ENCODE data around the gene NAALADL2.

The NAALADL2 gene

GRCh38 chr3:175679568-175679967, 820.4 kb downstream of the NAALADL2 start:
- TF ChIP-seq TCF12 (IDR thresholded peaks at IDR 0.05; ENCODE audit: low read depth) (no peak), TAF1 (IDR thresholded peaks at IDR 0.05; ENCODE audit: low read depth) (no peak), ZBTB7A (IDR thresholded peaks at IDR 0.05; ENCODE audit: low read depth) (no peak), CREB1 (IDR thresholded peaks at IDR 0.05; ENCODE audit: low read depth) (no peak), RAD21 (IDR thresholded peaks at IDR 0.05; ENCODE audit: low read depth) (no peak), TEAD4 (IDR thresholded peaks at IDR 0.05) (no peak), CEBPB (IDR thresholded peaks at IDR 0.05) (no peak), MAX (IDR thresholded peaks at IDR 0.05) (no peak), USF1 (IDR thresholded peaks at IDR 0.05) (no peak), FOXM1 (IDR thresholded peaks at IDR 0.05; ENCODE audit: borderline replicate concordance, low read depth) (no peak), NFIC (IDR thresholded peaks at IDR 0.05) (no peak), EGR1 (IDR thresholded peaks at IDR 0.05) (no peak), REST (IDR thresholded peaks at IDR 0.05; ENCODE audit: low read depth) (no peak)

- TF ChIP-seq NFIC (IDR thresholded peaks at IDR 0.05) (no peak), CREB1 (IDR thresholded peaks at IDR 0.05; ENCODE audit: low read depth) (no peak), TAF1 (IDR thresholded peaks at IDR 0.05; ENCODE audit: low read depth) (no peak), RAD21 (IDR thresholded peaks at IDR 0.05; ENCODE audit: low read depth) (no peak), USF1 (IDR thresholded peaks at IDR 0.05) (no peak), TEAD4 (IDR thresholded peaks at IDR 0.05) (no peak), YY1 (IDR thresholded peaks at IDR 0.05; ENCODE audit: low read depth) (no peak), TCF12 (IDR thresholded peaks at IDR 0.05; ENCODE audit: low read depth) (no peak), REST (IDR thresholded peaks at IDR 0.05; ENCODE audit: low read depth) (no peak)
Observed at GRCh38 chr3:175692256-175692655, 833.1 kb downstream of the NAALADL2 start.

GRCh38 chr3:175695251-175695650, 836.1 kb downstream of the NAALADL2 start:
- TF ChIP-seq MAX (IDR thresholded peaks at IDR 0.05) (no peak), CEBPB (IDR thresholded peaks at IDR 0.05) (no peak), TAF1 (IDR thresholded peaks at IDR 0.05; ENCODE audit: low read depth) (no peak), EP300 (IDR thresholded peaks at IDR 0.05; ENCODE audit: borderline replicate concordance) (no peak), RAD21 (IDR thresholded peaks at IDR 0.05; ENCODE audit: low read depth) (no peak), ZBTB7A (IDR thresholded peaks at IDR 0.05; ENCODE audit: low read depth) (no peak), EGR1 (IDR thresholded peaks at IDR 0.05) (no peak), FOXM1 (IDR thresholded peaks at IDR 0.05; ENCODE audit: borderline replicate concordance, low read depth) (no peak), TCF12 (IDR thresholded peaks at IDR 0.05; ENCODE audit: low read depth) (no peak), REST (IDR thresholded peaks at IDR 0.05; ENCODE audit: low read depth) (no peak), USF1 (IDR thresholded peaks at IDR 0.05) (no peak), TEAD4 (IDR thresholded peaks at IDR 0.05) (no peak), NFIC (IDR thresholded peaks at IDR 0.05) (no peak), YY1 (IDR thresholded peaks at IDR 0.05; ENCODE audit: low read depth) (no peak), CREB1 (IDR thresholded peaks at IDR 0.05; ENCODE audit: low read depth) (no peak)

- TF ChIP-seq YY1 (IDR thresholded peaks at IDR 0.05; ENCODE audit: low read depth) (no peak), CEBPB (IDR thresholded peaks at IDR 0.05) (no peak), RAD21 (IDR thresholded peaks at IDR 0.05; ENCODE audit: low read depth) (no peak), NFIC (IDR thresholded peaks at IDR 0.05) (no peak), ZBTB7A (IDR thresholded peaks at IDR 0.05; ENCODE audit: low read depth) (no peak), TCF12 (IDR thresholded peaks at IDR 0.05; ENCODE audit: low read depth) (no peak), EGR1 (IDR thresholded peaks at IDR 0.05) (no peak), EP300 (IDR thresholded peaks at IDR 0.05; ENCODE audit: borderline replicate concordance) (no peak), FOXM1 (IDR thresholded peaks at IDR 0.05; ENCODE audit: borderline replicate concordance, low read depth) (no peak), USF1 (IDR thresholded peaks at IDR 0.05) (no peak), CREB1 (IDR thresholded peaks at IDR 0.05; ENCODE audit: low read depth) (no peak), TEAD4 (IDR thresholded peaks at IDR 0.05) (no peak)
Observed at GRCh38 chr3:175702956-175703355, 843.8 kb downstream of the NAALADL2 start.
